GM12891 (cell line): ENCODE results near the gene P2RY8.

Experiments used
- PAX5 ChIP-seq: IDR thresholded peaks from 2 replicates; pipeline ENCODE4 v1.6.1; 2011; ENCODE audit warnings: low read length, moderate library complexity, mild to moderate bottlenecking; ENCODE audit not compliant: insufficient read depth, severe bottlenecking
- POLR2A ChIP-seq: IDR thresholded peaks from 2 replicates; pipeline ENCODE4 v1.6.1; 2011; ENCODE audit warnings: low read depth, low read length, control low read depth
- SPI1 ChIP-seq: IDR thresholded peaks from 2 replicates; pipeline ENCODE4 v1.6.1; 2011; ENCODE audit warnings: low read depth, low read length, control low read depth

DNA sequence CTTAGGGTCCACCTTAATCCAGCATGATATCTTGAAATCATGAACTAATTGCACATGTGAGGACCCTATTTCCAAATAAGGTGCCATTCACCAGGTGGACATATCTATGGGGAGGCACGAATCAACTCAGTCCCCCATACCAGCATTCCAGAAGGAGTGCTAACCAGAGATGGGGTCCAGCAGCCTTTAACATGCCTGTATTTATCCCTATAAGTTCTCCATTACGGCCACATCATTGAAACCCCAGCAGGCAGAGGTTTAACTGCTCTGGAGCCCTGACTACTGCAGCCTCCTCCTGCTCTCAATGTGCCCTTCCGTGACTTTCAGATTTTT is 81.1 kb downstream of the P2RY8 start:
- TF ChIP-seq PAX5 (no peak), POLR2A (no peak), SPI1 (no peak)
